A549 (cell line): Measurements from ENCODE around the gene SMCR8. TPM values are rescaled to one million over a fixed set of nuclear protein-coding genes. Genes with fewer than 3 reads are reported as not detected.
"Not testable (repeated sequence)": the region's sequence is repeated elsewhere in the genome, so short reads cannot be mapped to it uniquely, and the experiment has no call there.

ENCODE experiments used
- ATAC-seq, 2 experiments: fragments of 200-7000 bp in 1 of 2; fragments of >200 bp in 1 of 2; cut with Nextera tagmentation in 1 of 2; cut with Tn5 transposase in 1 of 2; 3 replicates each; pipeline versions ENCODE4 v1.8.0 to v1.9.1; 2018 to 2020; ENCODE audit warnings: mild to moderate bottlenecking in 1 of 2, moderate library complexity in 1 of 2
- CTCF ChIA-PET: fragments of 300-600 bp; sonication (Branson Sonifier 250); formaldehyde crosslinking; extraction: SDS; loops from one replicate; lab custom pipeline; 2021; ENCODE audit warnings: antibody characterized with exemption, inconsistent platforms; lab: Yijun Ruan, JAX
- POLR2A ChIA-PET: fragments of 350-600 bp; formaldehyde crosslinking; extraction: SDS; loops from one replicate; lab custom pipeline; 2021; ENCODE audit warnings: antibody characterized with exemption, inconsistent platforms; lab: Yijun Ruan, JAX
- DNase-seq, 2 experiments: peaks; one replicate each; pipeline versions ENCODE4 v3.0.0 to v3.0.0-alpha.2; 2011 to 2016; ENCODE audit warnings: low read depth in 1 of 2, low spot score in 1 of 2
- FAIRE-seq: peaks from 2 replicates; lab custom pipeline; 2011; peaks lifted over from hg19 to GRCh38; lab: Jason Lieb, UNC
- H3K27ac ChIP-seq, 2 experiments: fragments of >200 bp; sonication (Bioruptor Twin); formaldehyde crosslinking; 3 replicates each; pipeline ENCODE4 v1.5.1; 2016 to 2017
- H3K4me1 ChIP-seq: fragments of >200 bp; sonication (Bioruptor Twin); formaldehyde crosslinking; 3 replicates; pipeline ENCODE4 v1.6.1; 2016
- H3K4me2 ChIP-seq: fragments of >200 bp; sonication (Bioruptor Twin); formaldehyde crosslinking; 3 replicates; pipeline ENCODE4 v1.6.1; 2016
- H3K4me3 ChIP-seq: fragments of >200 bp; sonication (Bioruptor Twin); formaldehyde crosslinking; 3 replicates; pipeline ENCODE4 v1.5.1; 2016
- H3K9me3 ChIP-seq: fragments of >200 bp; sonication (Bioruptor Twin); formaldehyde crosslinking; 3 replicates; pipeline ENCODE4 v1.6.1; 2016
- BHLHE40 ChIP-seq: IDR thresholded peaks from 2 replicates; pipeline ENCODE4 v1.6.1; 2012; ENCODE audit warnings: low read depth, low read length, inconsistent platforms
- CBX2 ChIP-seq: fragments of 200-600 bp; sonication (generic); IDR thresholded peaks from 2 replicates; pipeline ENCODE4 v1.6.1; 2016; ENCODE audit warnings: low read depth, mild to moderate bottlenecking, borderline replicate concordance
- CBX8 ChIP-seq: fragments of 200-600 bp; sonication (generic); IDR thresholded peaks from 2 replicates; pipeline ENCODE4 v1.6.1; 2016
- CHD2 ChIP-seq: fragments of 150-350 bp; IDR thresholded peaks from 2 replicates; pipeline ENCODE4 v1.6.1; 2014; ENCODE audit warnings: low read length; ENCODE audit not compliant: partially characterized antibody
- CHD4 ChIP-seq: fragments of 200-600 bp; sonication (generic); IDR thresholded peaks from 2 replicates; pipeline ENCODE4 v1.6.1; 2016; ENCODE audit warnings: antibody characterized with exemption, mild to moderate bottlenecking, borderline replicate concordance
- EHMT2 ChIP-seq: fragments of 200-600 bp; sonication (generic); IDR thresholded peaks from 2 replicates; pipeline ENCODE4 v1.6.1; 2016; ENCODE audit warnings: antibody characterized with exemption, low read depth, mild to moderate bottlenecking, moderate library complexity
- FOXS1 ChIP-seq: fragments of 250-450 bp; sonication (Bioruptor Pico); IDR thresholded peaks from 2 replicates; pipeline ENCODE4 v1.5.0; 2020; ENCODE audit warnings: mild to moderate bottlenecking, moderate library complexity
- HOXA7 ChIP-seq: fragments of 250-450 bp; sonication (Bioruptor Pico); IDR thresholded peaks from 2 replicates; pipeline ENCODE4 v1.5.0; 2020; ENCODE audit warnings: mild to moderate bottlenecking, moderate library complexity
- HOXB13 ChIP-seq: fragments of 250-450 bp; sonication (Bioruptor Pico); IDR thresholded peaks from 2 replicates; pipeline ENCODE4 v1.5.0; 2020; ENCODE audit warnings: low read depth, mild to moderate bottlenecking, moderate library complexity
- MAX ChIP-seq: IDR thresholded peaks from 2 replicates; pipeline ENCODE4 v1.6.1; 2012
- PHF8 ChIP-seq: fragments of 200-600 bp; sonication (generic); IDR thresholded peaks from 2 replicates; pipeline ENCODE4 v1.6.1; 2016; ENCODE audit warnings: low read depth, mild to moderate bottlenecking, antibody characterized with exemption, moderate library complexity, borderline replicate concordance
- POLR2A ChIP-seq: IDR thresholded peaks from 2 replicates; pipeline ENCODE4 v1.6.1; 2012; ENCODE audit warnings: mild to moderate bottlenecking, low read length
- POLR2AphosphoS2 ChIP-seq: conservative IDR thresholded peaks from 2 replicates; pipeline ENCODE4 v1.6.1; 2012; ENCODE audit warnings: low read length, improper control_type of control experiment, inconsistent platforms
- RCOR1 ChIP-seq: fragments of 150-350 bp; IDR thresholded peaks from 2 replicates; pipeline ENCODE4 v1.6.1; 2014; ENCODE audit warnings: antibody characterized with exemption, low read length, low read depth
- REST ChIP-seq: fragments of 200-600 bp; sonication (generic); IDR thresholded peaks from 2 replicates; pipeline ENCODE4 v1.6.1; 2016; ENCODE audit warnings: antibody characterized with exemption, mild to moderate bottlenecking, moderate library complexity
- SMC3 ChIP-seq: fragments of >200 bp; sonication (Bioruptor Twin); formaldehyde crosslinking; IDR thresholded peaks from 3 replicates; pipeline ENCODE4 v1.6.1; 2018; ENCODE audit warnings: inconsistent platforms
- TFCP2L1 ChIP-seq: fragments of 250-450 bp; sonication (Bioruptor Pico); IDR thresholded peaks from 2 replicates; pipeline ENCODE4 v1.5.0; 2021; ENCODE audit warnings: mild to moderate bottlenecking
- ZC3H11A ChIP-seq: fragments of 450-650 bp; IDR thresholded peaks from 2 replicates; pipeline ENCODE4 v1.6.1; 2014; ENCODE audit warnings: antibody characterized with exemption, mild to moderate bottlenecking
- ZSCAN20 ChIP-seq: fragments of 250-450 bp; sonication (Bioruptor Pico); IDR thresholded peaks from 2 replicates; pipeline ENCODE4 v1.8.0; 2022; ENCODE audit warnings: mild to moderate bottlenecking, moderate library complexity
- WGBS: methylation state at CpG from one replicate; pipeline ENCODE4 v1.1.6; 2017; ENCODE audit errors: missing lambda C conversion rate; 5-methylcytosine and 5-hydroxymethylcytosine counted together
- polyA plus RNA-seq, 4 experiments: library from polyadenylated mRNA; depleted of rRNA in 3 of 4; stranded (reverse); fragments of >200 nt; fragmentation: RNase III in 1 of 4; extraction: RNeasy Plus Mini Kit Qiagen cat#74134 plus additional on column Dnase treatment in 1 of 4; gene quantifications; 2 replicates in 3 of 4; 3 replicates in 1 of 4; pipeline ENCODE4 v1.2.3, GENCODE V29; 2011 to 2017
- TF ChIP-seq, protein P1 (sequence below): fragments of >200 bp; sonication (Bioruptor Twin); formaldehyde crosslinking; IDR thresholded peaks from 2 replicates; pipeline ENCODE4 v1.6.1; 2016
- TF ChIP-seq, protein P2 (sequence below): IDR thresholded peaks from 2 replicates; pipeline ENCODE4 v1.6.1; 2012
- TF ChIP-seq, protein P3 (sequence below): fragments of >200 bp; sonication (Bioruptor Twin); formaldehyde crosslinking; IDR thresholded peaks from 3 replicates; pipeline ENCODE4 v1.6.1; 2016

Gene SMCR8
- polyA plus RNA-seq, 2 of the 4 experiments (the other 2 are of a cell fraction): 12.3 to 15.8 TPM

- Histone ChIP-seq H3K4me2 (no peak overlapping the region), H3K4me1 (no peaks in the 10 kb centered on the region), H3K4me3 (no peak overlapping the region), H3K27ac (no peak overlapping the region), H3K9me3 (no peaks in the 10 kb centered on the region)
- DNase-seq (no peak), ATAC-seq (no peak), FAIRE-seq (no peak)
- TF ChIP-seq BHLHE40 (no peak), ZSCAN20 (CRISPR knock-in tag) (no peak), HOXA7 (CRISPR knock-in tag) (no peak), SMC3 (no peak), PHF8 (no peak), TFCP2L1 (CRISPR knock-in tag) (no peak), CBX2 (no peak)
- TF ChIP-seq, protein P1, sequence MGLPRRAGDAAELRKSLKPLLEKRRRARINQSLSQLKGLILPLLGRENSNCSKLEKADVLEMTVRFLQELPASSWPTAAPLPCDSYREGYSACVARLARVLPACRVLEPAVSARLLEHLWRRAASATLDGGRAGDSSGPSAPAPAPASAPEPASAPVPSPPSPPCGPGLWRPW: no peak
- TF ChIP-seq, protein P2, sequence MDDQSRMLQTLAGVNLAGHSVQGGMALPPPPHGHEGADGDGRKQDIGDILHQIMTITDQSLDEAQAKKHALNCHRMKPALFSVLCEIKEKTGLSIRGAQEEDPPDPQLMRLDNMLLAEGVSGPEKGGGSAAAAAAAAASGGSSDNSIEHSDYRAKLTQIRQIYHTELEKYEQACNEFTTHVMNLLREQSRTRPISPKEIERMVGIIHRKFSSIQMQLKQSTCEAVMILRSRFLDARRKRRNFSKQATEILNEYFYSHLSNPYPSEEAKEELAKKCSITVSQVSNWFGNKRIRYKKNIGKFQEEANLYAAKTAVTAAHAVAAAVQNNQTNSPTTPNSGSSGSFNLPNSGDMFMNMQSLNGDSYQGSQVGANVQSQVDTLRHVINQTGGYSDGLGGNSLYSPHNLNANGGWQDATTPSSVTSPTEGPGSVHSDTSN: no peak
- TF ChIP-seq, protein P3, sequence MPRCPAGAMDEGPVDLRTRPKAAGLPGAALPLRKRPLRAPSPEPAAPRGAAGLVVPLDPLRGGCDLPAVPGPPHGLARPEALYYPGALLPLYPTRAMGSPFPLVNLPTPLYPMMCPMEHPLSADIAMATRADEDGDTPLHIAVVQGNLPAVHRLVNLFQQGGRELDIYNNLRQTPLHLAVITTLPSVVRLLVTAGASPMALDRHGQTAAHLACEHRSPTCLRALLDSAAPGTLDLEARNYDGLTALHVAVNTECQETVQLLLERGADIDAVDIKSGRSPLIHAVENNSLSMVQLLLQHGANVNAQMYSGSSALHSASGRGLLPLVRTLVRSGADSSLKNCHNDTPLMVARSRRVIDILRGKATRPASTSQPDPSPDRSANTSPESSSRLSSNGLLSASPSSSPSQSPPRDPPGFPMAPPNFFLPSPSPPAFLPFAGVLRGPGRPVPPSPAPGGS: no peak
- WGBS: 96% methylated on average over 4 of the region's 4 CpGs
- CTCF ChIA-PET: interaction anchor here (0.8 to 2.4 kb wide), 4 partner anchors 11 to 147 kb away, joined by 3 to 10 read pairs (median 4); no protein-coding TSS in a partner anchor
- POLR2A ChIA-PET: no interaction called here
These were observed 17.9 kb downstream of the SMCR8 start for GRCh38 chr17:18332909-18333489.

- H3K9me3 ChIP-seq, CTCF ChIA-PET, ATAC-seq, H3K4me1 ChIP-seq, H3K4me3 ChIP-seq, H3K4me2 ChIP-seq, H3K27ac ChIP-seq, DNase-seq, POLR2A ChIA-PET, FAIRE-seq: not testable (repeated sequence)
- WGBS: 100% methylated on average over 6 of the region's 25 CpGs
These were observed 23.1 kb downstream of the SMCR8 start for GRCh38 chr17:18338158-18338557.

GRCh38 chr17:18339933-18340332 lies 24.8 kb downstream of the SMCR8 start:
- no peak overlapping the region for H3K4me2 ChIP-seq
- ChIA-PET POLR2A (no interaction called here), CTCF (interaction anchor here (0.8 to 1.7 kb wide), 4 partner anchors 12 to 92 kb away, joined by 3 to 9 read pairs (median 4); no protein-coding TSS in a partner anchor)
- no peak for ATAC-seq
- no peaks in the 10 kb centered on the region for H3K4me1 ChIP-seq
- no peak for FAIRE-seq
- 97% methylated on average over 13 of the region's 13 CpGs for WGBS
- no peak for DNase-seq
- H3K27ac ChIP-seq: no peak overlapping the region
- TF ChIP-seq ZSCAN20 (CRISPR knock-in tag) (no peak), RCOR1 (no peak), EHMT2 (no peak), CHD4 (no peak), CBX8 (no peak), REST (no peak), MAX (no peak), FOXS1 (CRISPR knock-in tag) (no peak), BHLHE40 (no peak), POLR2AphosphoS2 (no peak), HOXB13 (CRISPR knock-in tag) (no peak), CHD2 (no peak), ZC3H11A (no peak), POLR2A (no peak)
- TF ChIP-seq, protein P3: no peak
- H3K4me3 ChIP-seq: no peak overlapping the region
- no peaks in the 10 kb centered on the region for H3K9me3 ChIP-seq
